AG10803 (cell line): ENCODE results near the gene CCDC169.

Experiments
- DNase-seq: peaks from one replicate; pipeline ENCODE4 v3.0.0; 2010; ENCODE audit warnings: low read depth
- H3K4me3 ChIP-seq: 2 replicates; pipeline ENCODE4 v1.5.1; 2011; ENCODE audit warnings: mild to moderate bottlenecking, low read length, control low read depth
- CTCF ChIP-seq: conservative IDR thresholded peaks from 2 replicates; pipeline ENCODE4 v1.5.1; 2011; ENCODE audit warnings: mild to moderate bottlenecking, low read length, control low read depth, inconsistent platforms

CCDC169 gene

GRCh38 chr13:36286006-36286405, 11.6 kb downstream of the CCDC169 start:
- H3K4me3 ChIP-seq = no peak overlapping the region
- no peak for DNase-seq
- no peak for TF ChIP-seq CTCF

DNA sequence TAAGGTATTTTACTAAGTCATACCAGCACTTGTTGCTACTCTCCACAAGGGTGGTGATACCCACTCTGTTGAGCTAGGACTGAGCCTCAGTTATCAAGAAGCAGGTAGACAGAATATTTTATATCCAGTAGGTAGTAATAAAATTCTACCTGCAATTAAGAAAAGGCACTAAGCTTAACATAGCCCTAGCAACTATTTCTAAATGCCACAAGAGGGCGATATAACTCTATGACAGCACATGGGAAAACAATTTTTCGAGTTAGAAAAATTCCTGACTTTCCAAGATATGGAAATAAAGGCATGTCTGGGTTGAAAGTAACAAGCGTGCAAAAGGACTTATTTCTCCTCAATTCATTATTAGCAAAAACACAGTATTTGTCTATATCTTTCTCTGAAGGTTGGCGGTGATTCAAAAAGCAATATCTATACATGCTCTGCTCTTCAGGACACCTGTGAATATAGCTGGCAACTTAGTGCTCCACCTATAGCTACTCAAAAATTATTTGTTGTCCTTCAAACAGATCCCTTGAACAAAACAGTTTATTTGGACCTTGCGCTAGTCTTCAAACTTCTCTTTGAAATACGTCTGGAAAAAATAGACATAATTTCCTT, 14.7 kb downstream of the CCDC169 start:
- TF ChIP-seq CTCF = peak; percentile 88
- peak; percentile 50 for DNase-seq

DNA sequence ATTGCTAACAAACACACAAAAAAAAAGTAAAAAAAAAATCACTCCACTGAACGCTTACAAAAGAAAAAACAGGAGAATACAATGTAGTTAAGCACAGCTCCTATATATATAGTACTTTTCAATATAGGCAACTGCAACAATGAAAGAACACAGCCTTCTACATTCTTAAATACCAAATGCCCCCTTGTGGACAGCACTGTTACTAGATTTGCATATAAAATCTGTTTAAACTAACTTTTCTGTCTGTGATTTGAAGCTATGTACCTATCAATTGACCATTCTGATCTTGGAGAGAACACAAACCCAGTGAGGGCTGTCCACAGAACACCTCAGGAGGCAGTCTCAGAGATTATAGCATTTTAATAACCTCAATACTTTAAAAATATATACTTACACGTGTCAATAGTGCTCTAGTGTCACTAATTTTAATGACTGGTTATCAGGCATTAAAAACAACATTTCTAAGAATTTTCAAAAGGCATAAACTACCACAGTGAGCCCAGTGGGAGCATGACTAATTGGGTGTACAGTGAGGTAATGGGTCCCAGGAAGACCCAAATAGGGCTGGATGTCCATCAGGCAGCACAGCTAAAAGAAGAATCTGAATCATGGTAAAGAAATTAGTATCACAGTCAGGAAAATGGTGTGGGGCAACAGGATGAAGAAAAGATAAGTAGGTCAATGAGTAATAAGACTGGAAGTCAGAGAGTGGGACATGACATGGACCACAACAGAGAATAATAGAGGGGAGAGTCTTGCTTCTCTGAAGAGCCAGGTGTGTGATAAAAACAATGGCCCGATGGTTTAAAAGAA, 22.2 kb downstream of the CCDC169 start:
- peak; percentile 75 for DNase-seq
- H3K4me3 ChIP-seq = no peak overlapping the region
- TF ChIP-seq CTCF = peak; percentile 77

More for the DNA sequence above, 14.7 kb downstream of the CCDC169 start:
- H3K4me3 ChIP-seq = no peak overlapping the region

GRCh38 chr13:36273431-36273830, 24.2 kb downstream of the CCDC169 start:
- DNase-seq = no peak
- no peak overlapping the region for H3K4me3 ChIP-seq
- TF ChIP-seq CTCF = no peak

DNA sequence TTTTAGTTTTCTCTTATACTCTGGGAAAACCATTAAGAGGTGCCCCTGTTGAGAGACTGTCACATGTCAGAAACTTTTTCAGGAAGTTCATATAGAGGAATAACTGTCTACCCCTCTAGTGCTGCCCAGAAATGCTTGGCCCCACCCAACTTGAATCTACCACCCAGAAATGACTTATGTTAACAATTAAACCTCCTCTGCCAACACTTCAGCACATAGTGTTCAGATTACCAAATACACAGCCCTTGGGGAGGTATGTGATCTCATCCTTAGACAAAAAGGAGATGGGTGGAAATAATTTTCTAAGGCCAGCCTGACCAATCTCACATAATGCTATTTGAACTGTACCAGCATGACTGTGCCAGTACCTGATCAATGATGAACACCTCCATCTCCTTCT, 35.6 kb downstream of the CCDC169 start:
- DNase-seq = no peak
- no peak overlapping the region for H3K4me3 ChIP-seq
- no peak for TF ChIP-seq CTCF

- TF ChIP-seq CTCF = no peak
- no peak overlapping the region for H3K4me3 ChIP-seq
- no peak for DNase-seq
Observed at GRCh38 chr13:36261011-36261410, 36.6 kb downstream of the CCDC169 start.
